ENCODE results near the gene MALSU1.

- TF ChIP-seq POLR2A (IDR thresholded peaks at IDR 0.05; ENCODE audit: low read depth, low read length) (no peak), TAF1 (IDR thresholded peaks at IDR 0.05; ENCODE audit: borderline replicate concordance, low read depth, low read length) (no peak)
These were observed 30.4 kb upstream of the MALSU1 start for GRCh38 chr7:23268746-23269145.
